Heart left ventricle (tissue), 13 donors: ENCODE results near the gene PRPF18.

ENCODE experiments used
- POLR2A ChIP-seq, 2 donors: fragments of 450-650 bp; IDR thresholded peaks; one replicate each; pipeline ENCODE4 v1.6.1; 2017; ENCODE audit warnings: antibody characterized with exemption in 2 of 2, mild to moderate bottlenecking in 2 of 2, moderate library complexity in 2 of 2
- TF ChIP-seq, protein P1 (sequence below), 12 donors: fragments of 200-600 bp; sonication (generic) in 4 of 12; IDR thresholded peaks; one replicate each; pipeline versions ENCODE4 v1.5.0 to v1.8.0; 2018 to 2022; ENCODE audit warnings: antibody characterized with exemption in 12 of 12, mild to moderate bottlenecking in 5 of 12
- donor health status: ischemic (EF 13 %, LVEDD 7.1; RV severe dilation, severe dysfunction).
- donor health status: DM: no; HTN: yes; CAD: no.
- donor health status: DM: no; HTN: no; CAD: no.
- donor health status: ischemic (EF 25% LVEDD 6.9; RV normal size, moderate dysfunction).
- donor health status: ischemic (EF 25% LVEDD 5.7; RV mildly dilated, moderate dysfunction).
- donor health status: ischemic (EF 35%, LVEDD 5.7; RV mildly dilated, moderate dysfunction).
- donor health status: nonischemic (EF 11% LVEDD 7.7; RV severe dilation, severe dysfunction).
- donor health status: DM: yes; HTN: yes; CAD: no.
- donor health status: PGD.
- donor health status: ischemic (EF 29% LVEDD 5.4; RV normal size, mild dysfunction).
- donor health status: nonischemic (EF 23%, LVEDD 6.1; RV moderate dilation, normal function).

- no peak for TF ChIP-seq POLR2A (IDR thresholded peaks at IDR 0.05)
- TF ChIP-seq, protein P1, sequence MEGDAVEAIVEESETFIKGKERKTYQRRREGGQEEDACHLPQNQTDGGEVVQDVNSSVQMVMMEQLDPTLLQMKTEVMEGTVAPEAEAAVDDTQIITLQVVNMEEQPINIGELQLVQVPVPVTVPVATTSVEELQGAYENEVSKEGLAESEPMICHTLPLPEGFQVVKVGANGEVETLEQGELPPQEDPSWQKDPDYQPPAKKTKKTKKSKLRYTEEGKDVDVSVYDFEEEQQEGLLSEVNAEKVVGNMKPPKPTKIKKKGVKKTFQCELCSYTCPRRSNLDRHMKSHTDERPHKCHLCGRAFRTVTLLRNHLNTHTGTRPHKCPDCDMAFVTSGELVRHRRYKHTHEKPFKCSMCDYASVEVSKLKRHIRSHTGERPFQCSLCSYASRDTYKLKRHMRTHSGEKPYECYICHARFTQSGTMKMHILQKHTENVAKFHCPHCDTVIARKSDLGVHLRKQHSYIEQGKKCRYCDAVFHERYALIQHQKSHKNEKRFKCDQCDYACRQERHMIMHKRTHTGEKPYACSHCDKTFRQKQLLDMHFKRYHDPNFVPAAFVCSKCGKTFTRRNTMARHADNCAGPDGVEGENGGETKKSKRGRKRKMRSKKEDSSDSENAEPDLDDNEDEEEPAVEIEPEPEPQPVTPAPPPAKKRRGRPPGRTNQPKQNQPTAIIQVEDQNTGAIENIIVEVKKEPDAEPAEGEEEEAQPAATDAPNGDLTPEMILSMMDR (IDR thresholded peaks at IDR 0.05): no peak
Measured at GRCh38 chr10:13542533-13542932, 44.2 kb upstream of the PRPF18 start.
